GM12874 (cell line): ENCODE measurements around the gene RAB3D.

ENCODE experiments used
- CTCF ChIP-seq: IDR thresholded peaks from 2 replicates; pipeline ENCODE4 v1.5.1; 2011; ENCODE audit warnings: low read depth, mild to moderate bottlenecking, control low read depth, low read length, moderate library complexity; ENCODE audit not compliant: insufficient read depth

Gene RAB3D

GRCh38 chr19:11379857-11380350 lies 40.4 kb upstream of the RAB3D start:
- TF ChIP-seq CTCF: no peak

- peak; percentile 72 for TF ChIP-seq CTCF
These were observed 39.1 kb upstream of the RAB3D start for GRCh38 chr19:11378319-11379189.

GRCh38 chr19:11377756-11378155 lies 38.3 kb upstream of the RAB3D start:
- no peak for TF ChIP-seq CTCF

GRCh38 chr19:11377237-11377636 lies 37.8 kb upstream of the RAB3D start:
- TF ChIP-seq CTCF: no peak

GRCh38 chr19:11375143-11375948 lies 35.9 kb upstream of the RAB3D start:
- no peak for TF ChIP-seq CTCF

GRCh38 chr19:11374433-11375142 lies 35.1 kb upstream of the RAB3D start, which contains the start of gene SWSAP1:
SWSAP1 (plus strand) TSS chr19:11374666; CDS start chr19:11374681, 15 bp downstream.
- TF ChIP-seq CTCF: no peak
